ENCODE measurements around the gene ZNF697. TPM values are rescaled to one million over a fixed set of nuclear protein-coding genes. Genes with fewer than 3 reads are reported as not detected.

The ZNF697 gene
- total RNA-seq, 1 experiment from 2014 or later = 18.0 TPM

- POLR2A ChIA-PET = interaction anchor here (0.8 kb wide), 1 partner anchor 18 kb away, joined by 3 read pairs; no protein-coding TSS in a partner anchor
- CTCF ChIA-PET = interaction anchor here (0.9 to 1.9 kb wide), 2 partner anchors 56 to 123 kb away, joined by 6 to 13 read pairs; no protein-coding TSS in a partner anchor
- no peak overlapping the region for H3K4me3 Mint-ChIP-seq
- TF ChIP-seq ZNF317 (CRISPR knock-in tag; IDR thresholded peaks at IDR 0.05; ENCODE audit: borderline replicate concordance, low read depth) (no peak), NFE2L1 (CRISPR knock-in tag; IDR thresholded peaks at IDR 0.05) (no peak), ERG (CRISPR knock-in tag; IDR thresholded peaks at IDR 0.05) (no peak), NFATC4 (CRISPR knock-in tag; IDR thresholded peaks at IDR 0.05) (no peak), ZMAT4 (CRISPR knock-in tag; IDR thresholded peaks at IDR 0.05) (no peak), ZNF281 (CRISPR knock-in tag; IDR thresholded peaks at IDR 0.05) (no peak), ZNF232 (CRISPR knock-in tag; IDR thresholded peaks at IDR 0.05) (no peak), GABPB1 (CRISPR knock-in tag; IDR thresholded peaks at IDR 0.05) (no peak), ZNF532 (CRISPR knock-in tag; IDR thresholded peaks at IDR 0.05; ENCODE audit: borderline replicate concordance) (no peak), NR3C1 (CRISPR knock-in tag; conservative IDR thresholded peaks at IDR 0.05; ENCODE audit: low read depth) (no peak), ZNF219 (CRISPR knock-in tag; IDR thresholded peaks at IDR 0.05; ENCODE audit: borderline replicate concordance) (no peak), GTF2I (CRISPR knock-in tag; conservative IDR thresholded peaks at IDR 0.05) (no peak)
- TF ChIP-seq, protein P1, sequence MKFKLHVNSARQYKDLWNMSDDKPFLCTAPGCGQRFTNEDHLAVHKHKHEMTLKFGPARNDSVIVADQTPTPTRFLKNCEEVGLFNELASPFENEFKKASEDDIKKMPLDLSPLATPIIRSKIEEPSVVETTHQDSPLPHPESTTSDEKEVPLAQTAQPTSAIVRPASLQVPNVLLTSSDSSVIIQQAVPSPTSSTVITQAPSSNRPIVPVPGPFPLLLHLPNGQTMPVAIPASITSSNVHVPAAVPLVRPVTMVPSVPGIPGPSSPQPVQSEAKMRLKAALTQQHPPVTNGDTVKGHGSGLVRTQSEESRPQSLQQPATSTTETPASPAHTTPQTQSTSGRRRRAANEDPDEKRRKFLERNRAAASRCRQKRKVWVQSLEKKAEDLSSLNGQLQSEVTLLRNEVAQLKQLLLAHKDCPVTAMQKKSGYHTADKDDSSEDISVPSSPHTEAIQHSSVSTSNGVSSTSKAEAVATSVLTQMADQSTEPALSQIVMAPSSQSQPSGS (CRISPR knock-in tag; IDR thresholded peaks at IDR 0.05; ENCODE audit: borderline replicate concordance, low read depth) = no peak
- TF ChIP-seq, protein P2, sequence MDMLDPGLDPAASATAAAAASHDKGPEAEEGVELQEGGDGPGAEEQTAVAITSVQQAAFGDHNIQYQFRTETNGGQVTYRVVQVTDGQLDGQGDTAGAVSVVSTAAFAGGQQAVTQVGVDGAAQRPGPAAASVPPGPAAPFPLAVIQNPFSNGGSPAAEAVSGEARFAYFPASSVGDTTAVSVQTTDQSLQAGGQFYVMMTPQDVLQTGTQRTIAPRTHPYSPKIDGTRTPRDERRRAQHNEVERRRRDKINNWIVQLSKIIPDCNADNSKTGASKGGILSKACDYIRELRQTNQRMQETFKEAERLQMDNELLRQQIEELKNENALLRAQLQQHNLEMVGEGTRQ (CRISPR knock-in tag; IDR thresholded peaks at IDR 0.05) = no peak
- H3K9me3 Mint-ChIP-seq = 0 out of 2 replicates have a peak, but pooled peaks cover 4% of the 10 kb centered on the region
- H3K27ac Mint-ChIP-seq = no peak overlapping the region
- H3K4me1 Mint-ChIP-seq = peaks cover 8% of the 10 kb centered on the region
- no peaks in the 10 kb centered on the region for H3K27me3 Mint-ChIP-seq (ENCODE audit: low read depth)
- no peak for ATAC-seq
- no peaks in the 10 kb centered on the region for H3K36me3 Mint-ChIP-seq
- no peak for DNase-seq (ENCODE audit: low spot score)
Observed at GRCh38 chr1:119667173-119667572, 19.1 kb upstream of the ZNF697 start.
